GM19043 (cell line): Measurements from ENCODE around the gene SHB.

Source experiments
- ATAC-seq: cut with Tn5 transposase; IDR thresholded peaks from one replicate; pipeline ENCODE4 v1.9.1; 2021; ENCODE audit warnings: low read depth; ENCODE audit not compliant: unreplicated experiment

SHB gene

GRCh38 chr9:38068701-38069628 is at the start of gene SHB:
SHB (minus strand) TSS chr9:38069227; CDS start chr9:38068645, 582 bp downstream.
- ATAC-seq = peak; percentile 31

- ATAC-seq = no peak
Measured at GRCh38 chr9:38117651-38118050, 48.6 kb upstream of the SHB start.

GRCh38 chr9:38114905-38115304 is 45.9 kb upstream of the SHB start:
- no peak for ATAC-seq

- no peak for ATAC-seq
Measured at GRCh38 chr9:38112456-38112855, 43.4 kb upstream of the SHB start.

GRCh38 chr9:38112049-38112448 is 43.0 kb upstream of the SHB start:
- no peak for ATAC-seq

GRCh38 chr9:38110476-38110875 is 41.4 kb upstream of the SHB start:
- no peak for ATAC-seq

- no peak for ATAC-seq
Measured at GRCh38 chr9:38109601-38110000, 40.6 kb upstream of the SHB start.

GRCh38 chr9:38108326-38108725 is 39.3 kb upstream of the SHB start:
- ATAC-seq = no peak

- no peak for ATAC-seq
Measured at GRCh38 chr9:38107811-38108304, 38.8 kb upstream of the SHB start.

GRCh38 chr9:38107405-38107804 is 38.4 kb upstream of the SHB start:
- ATAC-seq = no peak

- no peak for ATAC-seq
Measured at GRCh38 chr9:38106488-38106887, 37.5 kb upstream of the SHB start.

GRCh38 chr9:38103340-38103739 is 34.3 kb upstream of the SHB start:
- no peak for ATAC-seq

- no peak for ATAC-seq
Measured at GRCh38 chr9:38101423-38101822, 32.4 kb upstream of the SHB start.

- no peak for ATAC-seq
Measured at GRCh38 chr9:38096238-38096805, 27.3 kb upstream of the SHB start.

- ATAC-seq = no peak
Measured at GRCh38 chr9:38094165-38094564, 25.1 kb upstream of the SHB start.

GRCh38 chr9:38092656-38093055 is 23.6 kb upstream of the SHB start:
- ATAC-seq = no peak

GRCh38 chr9:38092200-38092524 is 23.1 kb upstream of the SHB start:
- no peak for ATAC-seq

- ATAC-seq = no peak
Measured at GRCh38 chr9:38091310-38092199, 22.5 kb upstream of the SHB start.

GRCh38 chr9:38090170-38090569 is 21.1 kb upstream of the SHB start:
- no peak for ATAC-seq

GRCh38 chr9:38089387-38090165 is 20.5 kb upstream of the SHB start:
- no peak for ATAC-seq
